HG02981 (cell line): Measurements from ENCODE around the gene HPSE2.

Source experiments
- ATAC-seq: cut with Tn5 transposase; IDR thresholded peaks from one replicate; pipeline ENCODE4 v1.9.1; 2021; ENCODE audit warnings: mild to moderate bottlenecking, moderate library complexity; ENCODE audit not compliant: unreplicated experiment

HPSE2 gene

GRCh38 chr10:98632456-98633150 lies 603.0 kb downstream of the HPSE2 start:
- no peak for ATAC-seq

DNA sequence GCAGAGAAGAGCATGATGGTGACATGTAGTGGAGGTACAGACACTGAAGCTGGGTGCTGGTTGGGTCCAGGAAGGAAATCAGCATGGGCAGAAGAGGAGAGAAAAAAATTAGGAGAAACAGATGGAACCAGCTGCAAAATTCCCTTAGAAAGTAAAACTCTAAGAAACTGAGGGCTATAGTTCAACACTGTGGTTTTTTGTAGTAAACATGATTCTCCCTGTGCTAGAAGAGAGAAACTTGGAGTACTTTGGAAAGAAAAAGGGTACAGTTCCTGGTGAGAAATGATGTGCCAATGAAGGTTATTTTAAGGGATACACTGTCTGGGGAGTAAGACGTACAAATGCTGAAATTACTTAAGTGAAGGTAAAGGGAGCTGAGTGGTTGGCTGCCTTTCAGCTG lies 607.4 kb downstream of the HPSE2 start:
- ATAC-seq = no peak

DNA sequence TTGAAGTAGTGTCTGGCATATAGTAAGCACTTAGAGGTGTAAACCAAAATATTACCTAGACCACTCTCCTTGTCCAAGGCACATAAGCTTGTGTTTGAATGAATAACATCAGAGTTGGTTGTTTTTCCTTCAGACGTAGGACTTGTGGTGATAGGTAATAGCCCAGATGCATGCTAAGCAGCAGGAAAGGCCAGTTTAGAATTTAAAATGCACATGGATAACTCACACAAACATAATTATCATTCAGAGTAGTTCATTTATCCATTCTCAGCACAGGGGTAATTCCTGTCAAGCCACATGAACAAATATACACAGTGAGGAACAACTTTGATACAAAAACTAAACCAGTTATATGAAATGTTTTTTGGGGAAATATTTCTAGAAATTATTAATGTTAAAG lies 607.9 kb downstream of the HPSE2 start:
- ATAC-seq = no peak

DNA sequence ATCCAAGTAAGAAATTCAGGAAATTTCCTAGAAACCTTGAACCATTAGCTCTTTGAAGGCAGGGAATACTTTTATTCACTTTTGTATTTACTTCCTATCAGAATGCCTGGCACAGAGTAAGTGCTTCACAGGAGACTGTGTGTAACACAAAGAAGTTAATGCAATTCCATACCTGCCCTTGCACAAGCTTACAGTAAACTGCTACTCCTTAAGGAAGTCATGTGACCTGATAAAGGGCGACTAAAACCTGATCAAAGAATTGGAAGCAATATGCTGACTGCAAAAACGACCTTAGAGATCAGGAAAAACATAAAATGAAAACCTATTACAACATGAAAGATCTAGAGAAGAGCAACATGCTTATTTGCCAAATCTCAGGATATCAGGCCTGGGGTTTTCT lies 610.7 kb downstream of the HPSE2 start:
- no peak for ATAC-seq

GRCh38 chr10:98623176-98623575 lies 612.5 kb downstream of the HPSE2 start:
- ATAC-seq = no peak

- ATAC-seq = no peak
These were observed 614.0 kb downstream of the HPSE2 start for GRCh38 chr10:98621630-98622029.

GRCh38 chr10:98620503-98620902 lies 615.1 kb downstream of the HPSE2 start:
- no peak for ATAC-seq

DNA sequence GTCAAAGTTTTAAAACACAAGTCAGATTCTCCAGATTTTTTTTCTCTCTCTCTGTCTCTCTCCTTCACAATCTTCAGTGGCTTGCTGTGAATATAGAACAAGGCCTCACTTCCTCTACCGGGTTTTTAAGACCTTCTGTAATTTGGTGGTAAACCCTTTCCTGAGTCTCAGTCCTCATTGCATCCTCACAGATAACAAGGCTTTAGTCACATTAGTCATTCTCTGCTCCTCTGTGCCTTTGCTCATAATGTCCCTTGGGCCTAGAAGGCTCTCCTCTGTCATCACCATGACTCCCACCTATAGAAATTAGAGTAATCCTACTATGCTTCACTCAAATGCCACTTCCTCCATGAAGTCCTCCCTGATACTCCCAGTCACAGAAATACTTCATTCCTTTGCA lies 616.2 kb downstream of the HPSE2 start:
- ATAC-seq = no peak

DNA sequence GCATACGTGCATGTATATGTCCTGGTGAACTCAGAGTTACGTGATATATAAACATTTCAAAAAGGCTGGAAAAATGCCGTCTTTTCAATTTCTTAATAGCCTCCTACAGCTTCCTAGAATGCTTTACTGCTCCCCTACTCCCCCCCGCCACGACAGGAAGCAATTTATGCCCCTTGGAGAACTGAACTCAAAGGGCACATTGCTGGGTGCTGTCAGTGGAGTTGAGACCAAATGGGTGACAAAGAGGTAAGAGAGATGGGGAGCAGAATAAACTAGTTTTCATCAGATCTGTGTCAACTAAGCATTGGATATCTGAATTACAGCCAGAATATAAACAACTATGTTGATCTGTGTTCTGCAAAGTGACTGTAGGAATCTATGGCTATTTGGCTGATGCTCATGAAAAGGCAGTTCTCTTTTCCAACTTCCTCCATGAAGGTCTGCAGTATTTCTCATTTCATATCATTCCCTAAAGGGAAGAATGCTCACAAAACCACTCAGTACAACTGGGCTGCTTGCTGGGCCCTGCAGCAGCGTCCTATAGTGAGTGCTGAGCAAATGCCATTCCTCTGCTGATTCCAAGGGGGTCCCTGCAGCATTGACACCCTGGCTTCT lies 617.6 kb downstream of the HPSE2 start:
- ATAC-seq = no peak

GRCh38 chr10:98613446-98613845 lies 622.2 kb downstream of the HPSE2 start:
- no peak for ATAC-seq

DNA sequence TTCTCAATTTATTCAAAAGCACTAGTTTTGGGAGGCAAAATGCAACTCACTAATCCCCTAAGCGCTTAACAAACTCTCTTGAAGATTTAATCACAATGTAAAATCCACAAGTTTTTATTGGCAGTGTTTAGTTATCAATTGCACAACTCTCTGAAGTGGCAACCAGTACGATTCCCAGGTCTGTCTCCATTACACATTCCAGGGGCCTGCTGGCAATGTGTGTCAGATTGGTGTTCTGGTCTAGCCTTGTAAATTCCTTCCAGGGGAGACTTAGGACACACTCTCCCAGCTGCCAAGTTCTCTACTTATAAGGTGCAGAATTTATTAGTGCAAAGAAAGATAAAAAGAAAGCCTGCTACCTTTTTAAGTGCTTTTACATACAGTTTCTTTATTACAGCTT lies 624.2 kb downstream of the HPSE2 start:
- no peak for ATAC-seq

GRCh38 chr10:98610836-98611235 lies 624.8 kb downstream of the HPSE2 start:
- ATAC-seq = no peak

DNA sequence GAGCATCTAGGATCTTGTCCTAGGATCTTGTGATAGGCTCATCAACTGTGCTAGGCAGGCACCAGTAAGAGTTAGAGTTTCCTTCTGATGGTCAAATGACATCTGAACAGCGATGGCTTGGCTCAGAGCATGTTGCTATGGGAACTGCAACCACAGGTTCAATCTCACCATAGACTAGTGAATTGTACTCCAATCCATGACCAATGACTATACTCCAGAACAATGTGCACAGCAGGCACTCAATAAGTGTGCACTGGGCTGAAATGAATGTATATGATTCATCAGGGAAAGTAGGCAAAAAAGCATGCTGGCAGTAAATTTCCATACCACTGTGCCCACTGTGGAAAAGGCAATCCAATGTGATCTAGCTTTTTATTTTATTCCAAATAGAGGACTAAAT lies 625.4 kb downstream of the HPSE2 start:
- no peak for ATAC-seq

DNA sequence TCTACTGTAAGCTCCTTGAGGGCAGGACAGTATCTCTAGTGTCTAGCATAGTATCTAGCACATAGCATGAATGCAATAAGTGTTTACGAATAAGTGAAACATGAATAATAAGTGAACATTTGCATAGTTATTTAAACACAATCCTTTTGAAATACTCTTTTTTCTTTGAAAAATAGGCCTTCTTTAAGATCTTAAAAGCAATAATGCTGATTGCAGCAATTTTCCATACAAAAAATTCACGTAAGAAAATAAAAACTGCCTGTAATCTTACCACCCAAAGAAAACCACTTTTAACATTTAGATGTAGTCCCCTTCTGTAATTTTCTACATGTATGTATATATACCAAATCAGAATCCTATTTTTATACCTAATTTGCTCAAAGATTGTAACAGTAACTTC lies 626.4 kb downstream of the HPSE2 start:
- ATAC-seq = no peak

GRCh38 chr10:98608411-98608810 lies 627.2 kb downstream of the HPSE2 start:
- ATAC-seq = no peak

GRCh38 chr10:98602224-98602623 lies 633.4 kb downstream of the HPSE2 start:
- ATAC-seq = no peak

DNA sequence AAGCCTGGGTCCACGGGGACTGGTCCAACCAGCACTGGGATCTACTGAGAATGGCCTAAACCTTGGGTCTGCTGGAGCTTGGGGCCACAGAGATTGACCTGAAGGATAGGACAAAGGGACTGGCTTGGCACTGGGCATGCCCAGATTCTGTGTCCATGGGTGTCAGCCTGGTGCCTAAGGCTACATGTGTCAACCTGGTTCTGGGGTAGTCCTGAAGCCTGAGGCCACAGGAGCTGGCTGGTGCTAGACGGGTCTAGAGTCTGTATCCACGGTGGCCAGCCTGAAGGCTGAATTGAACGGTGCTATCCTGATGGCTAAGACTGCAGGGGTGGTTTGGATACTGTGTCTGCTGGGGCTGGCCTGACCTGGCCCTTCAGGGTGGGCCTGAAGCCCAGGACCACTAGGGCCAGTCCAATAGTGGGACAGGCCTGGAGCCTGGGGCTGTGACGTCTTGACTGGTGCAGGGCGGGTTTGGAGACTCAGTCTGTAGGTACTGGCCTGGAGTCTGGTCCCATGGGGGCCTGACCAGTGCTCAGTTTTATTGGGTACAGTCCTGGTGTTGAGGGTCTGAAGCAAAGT lies 636.5 kb downstream of the HPSE2 start:
- ATAC-seq = no peak

GRCh38 chr10:98596404-98596803 lies 639.2 kb downstream of the HPSE2 start:
- no peak for ATAC-seq

DNA sequence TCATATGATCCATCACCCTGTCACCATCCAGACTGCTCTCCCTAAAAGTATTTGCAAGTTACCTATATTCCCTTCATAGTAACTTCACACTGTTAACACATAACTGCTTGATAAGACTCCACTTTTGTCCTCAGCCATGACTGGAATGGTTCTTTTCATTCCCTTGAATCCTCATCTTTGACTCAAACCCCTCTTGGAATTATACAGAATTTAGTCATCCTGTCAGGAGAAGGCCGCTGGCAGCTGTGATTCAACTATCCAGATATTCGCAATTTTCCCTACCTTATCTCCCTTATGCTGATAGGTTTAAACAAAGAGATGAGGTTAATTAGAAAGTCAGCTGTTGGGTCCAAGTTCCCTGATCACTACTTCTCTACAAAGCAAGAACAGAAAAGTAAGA lies 646.0 kb downstream of the HPSE2 start:
- ATAC-seq = no peak

DNA sequence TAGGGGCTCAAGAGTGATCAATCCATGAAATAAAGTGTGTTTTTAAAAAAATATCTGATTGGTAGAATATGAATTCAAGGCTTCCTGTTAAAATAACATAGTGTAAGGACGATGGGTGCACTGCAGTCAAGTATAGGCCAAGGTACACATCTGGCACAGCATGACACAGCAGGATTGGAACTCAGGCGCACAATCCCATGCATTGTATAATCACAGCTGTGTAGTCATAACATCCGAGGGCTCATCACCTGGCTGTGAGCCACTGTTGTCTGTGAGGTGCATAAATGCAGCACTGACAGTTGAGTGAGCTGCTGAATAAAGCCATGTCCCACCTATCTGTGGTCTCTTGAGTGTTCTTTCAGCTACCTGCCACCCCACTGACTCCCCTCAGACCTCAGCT lies 646.6 kb downstream of the HPSE2 start:
- no peak for ATAC-seq

DNA sequence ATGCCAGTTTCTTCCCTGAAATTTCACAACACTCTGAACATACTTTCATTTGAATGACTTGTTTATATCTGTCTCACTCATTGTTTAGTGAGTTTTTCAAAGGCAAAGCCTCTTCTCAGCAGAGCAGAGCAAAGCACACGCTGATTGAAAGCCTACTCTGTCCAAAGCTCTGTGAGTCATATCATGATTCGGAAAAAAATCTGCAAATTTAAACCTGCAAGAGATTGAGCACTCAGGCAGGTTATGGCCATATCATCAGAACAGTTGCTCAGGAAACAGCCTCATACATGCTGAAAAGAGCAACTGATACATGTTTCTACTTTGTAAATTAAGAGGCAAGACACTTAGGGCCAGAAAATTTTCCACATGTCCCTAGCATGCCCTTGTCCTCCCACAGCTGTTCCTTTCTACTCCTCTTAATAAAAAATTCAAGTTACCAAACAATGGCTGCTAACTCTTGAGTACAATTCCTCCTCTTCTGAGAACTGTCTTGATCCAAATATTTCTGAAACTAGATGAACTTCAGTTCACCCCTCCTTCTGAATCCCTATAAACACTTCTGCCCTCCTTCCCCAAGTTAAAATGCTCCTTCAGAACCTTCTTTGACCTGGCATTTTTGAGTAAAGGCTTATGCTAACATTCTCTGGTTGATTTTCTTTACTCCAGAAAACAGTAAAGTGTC lies 648.4 kb downstream of the HPSE2 start:
- ATAC-seq = no peak

GRCh38 chr10:98586096-98586495 lies 649.6 kb downstream of the HPSE2 start:
- ATAC-seq = no peak
